22Rv1 (cell line): ENCODE data around the gene HIC1.

ENCODE experiments used
- ZFX ChIP-seq: fragments of 450-650 bp; IDR thresholded peaks from 2 replicates; pipeline ENCODE4 v1.6.1; 2017; ENCODE audit warnings: antibody characterized with exemption, borderline replicate concordance
- TF ChIP-seq, protein P1 (sequence below): fragments of 450-650 bp; IDR thresholded peaks from 2 replicates; pipeline ENCODE4 v1.5.1; 2017; ENCODE audit warnings: mild to moderate bottlenecking

DNA sequence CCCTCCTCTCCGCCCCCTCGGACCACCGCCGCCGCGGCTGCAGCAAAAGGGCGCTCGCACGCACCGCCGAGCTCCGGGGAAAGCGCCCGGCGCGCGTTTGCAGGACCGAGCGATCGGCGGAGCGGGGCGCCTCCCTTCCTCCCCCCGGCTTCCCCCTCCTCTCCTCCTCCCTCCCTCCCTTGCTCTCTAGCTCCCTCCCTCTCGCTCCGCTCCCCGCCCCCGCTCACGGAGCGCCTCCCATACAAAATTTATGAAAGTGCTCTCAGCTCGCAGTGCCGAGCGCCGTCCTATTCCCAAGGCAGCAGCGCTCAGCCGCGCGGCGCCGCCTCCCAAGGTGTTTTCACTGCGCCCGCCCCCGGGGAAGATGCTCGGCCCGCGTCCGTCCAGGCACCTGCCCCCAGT is 29.7 kb upstream of the HIC1 start, which contains the start of gene RTN4RL1:
- TF ChIP-seq, protein P1, sequence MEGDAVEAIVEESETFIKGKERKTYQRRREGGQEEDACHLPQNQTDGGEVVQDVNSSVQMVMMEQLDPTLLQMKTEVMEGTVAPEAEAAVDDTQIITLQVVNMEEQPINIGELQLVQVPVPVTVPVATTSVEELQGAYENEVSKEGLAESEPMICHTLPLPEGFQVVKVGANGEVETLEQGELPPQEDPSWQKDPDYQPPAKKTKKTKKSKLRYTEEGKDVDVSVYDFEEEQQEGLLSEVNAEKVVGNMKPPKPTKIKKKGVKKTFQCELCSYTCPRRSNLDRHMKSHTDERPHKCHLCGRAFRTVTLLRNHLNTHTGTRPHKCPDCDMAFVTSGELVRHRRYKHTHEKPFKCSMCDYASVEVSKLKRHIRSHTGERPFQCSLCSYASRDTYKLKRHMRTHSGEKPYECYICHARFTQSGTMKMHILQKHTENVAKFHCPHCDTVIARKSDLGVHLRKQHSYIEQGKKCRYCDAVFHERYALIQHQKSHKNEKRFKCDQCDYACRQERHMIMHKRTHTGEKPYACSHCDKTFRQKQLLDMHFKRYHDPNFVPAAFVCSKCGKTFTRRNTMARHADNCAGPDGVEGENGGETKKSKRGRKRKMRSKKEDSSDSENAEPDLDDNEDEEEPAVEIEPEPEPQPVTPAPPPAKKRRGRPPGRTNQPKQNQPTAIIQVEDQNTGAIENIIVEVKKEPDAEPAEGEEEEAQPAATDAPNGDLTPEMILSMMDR: no peak
- TF ChIP-seq ZFX: no peak
